ENCODE measurements around the gene GRID2. TPM values are rescaled to one million over a fixed set of nuclear protein-coding genes. Genes with fewer than 3 reads are reported as not detected.

Gene GRID2
- total and polyA plus RNA-seq, 4 donors = under 0.01 to 0.02 TPM; not detected in 2

DNA sequence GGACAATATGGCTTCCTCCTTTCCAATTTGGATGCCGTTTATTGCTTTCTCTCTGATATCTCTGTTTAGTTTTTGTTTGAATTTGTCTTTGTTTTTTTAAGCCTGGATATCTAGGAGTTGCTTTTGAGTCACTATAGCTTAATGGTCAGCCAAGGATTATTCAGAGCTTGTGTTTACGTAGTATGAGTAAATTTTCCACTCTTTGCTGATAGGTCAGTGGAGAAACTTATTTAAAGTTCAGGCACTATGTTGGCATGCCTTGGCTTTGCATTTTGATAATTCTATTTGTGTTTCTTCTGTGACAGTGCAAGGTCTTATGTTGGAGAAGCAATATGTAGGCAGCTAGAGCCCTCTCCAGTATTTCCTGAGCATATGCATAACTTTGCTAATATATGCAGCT, 315.2 kb downstream of the GRID2 start:
- DNase-seq (ENCODE audit: low spot score) = no peak
- Histone ChIP-seq H3K27me3 (ENCODE audit: control insufficient read depth in 4 of 4, insufficient read depth in 4 of 4, low read length in 3 of 4) (no peaks in the 10 kb centered on the region), H3K4me1 (ENCODE audit: control insufficient read depth in 4 of 4, insufficient read depth in 4 of 4, low read length in 3 of 4) (no peaks in the 10 kb centered on the region), H3K9me3 (ENCODE audit: control insufficient read depth in 4 of 4, low read length in 3 of 4) (no peaks in the 10 kb centered on the region), H3K9ac (ENCODE audit: low read depth in 1 of 2, low read length in 2 of 2) (no peak overlapping the region), H3K4me3 (ENCODE audit: low read depth in 1 of 3, low read length in 3 of 3) (no peak overlapping the region), H3K27ac (ENCODE audit: low read depth in 1 of 2, low read length in 2 of 2) (no peak overlapping the region), H3K36me3 (ENCODE audit: control insufficient read depth in 4 of 4, insufficient read depth in 3 of 4, low read depth in 1 of 4, low read length in 3 of 4) (no peaks in the 10 kb centered on the region)
- no peak for TF ChIP-seq RXRA (IDR thresholded peaks at IDR 0.05)
- no peak for TF ChIP-seq EGR1 (IDR thresholded peaks at IDR 0.05; ENCODE audit: low read depth in 2 of 2)
- no peak for TF ChIP-seq JUND (IDR thresholded peaks at IDR 0.05)
- TF ChIP-seq, protein P1, sequence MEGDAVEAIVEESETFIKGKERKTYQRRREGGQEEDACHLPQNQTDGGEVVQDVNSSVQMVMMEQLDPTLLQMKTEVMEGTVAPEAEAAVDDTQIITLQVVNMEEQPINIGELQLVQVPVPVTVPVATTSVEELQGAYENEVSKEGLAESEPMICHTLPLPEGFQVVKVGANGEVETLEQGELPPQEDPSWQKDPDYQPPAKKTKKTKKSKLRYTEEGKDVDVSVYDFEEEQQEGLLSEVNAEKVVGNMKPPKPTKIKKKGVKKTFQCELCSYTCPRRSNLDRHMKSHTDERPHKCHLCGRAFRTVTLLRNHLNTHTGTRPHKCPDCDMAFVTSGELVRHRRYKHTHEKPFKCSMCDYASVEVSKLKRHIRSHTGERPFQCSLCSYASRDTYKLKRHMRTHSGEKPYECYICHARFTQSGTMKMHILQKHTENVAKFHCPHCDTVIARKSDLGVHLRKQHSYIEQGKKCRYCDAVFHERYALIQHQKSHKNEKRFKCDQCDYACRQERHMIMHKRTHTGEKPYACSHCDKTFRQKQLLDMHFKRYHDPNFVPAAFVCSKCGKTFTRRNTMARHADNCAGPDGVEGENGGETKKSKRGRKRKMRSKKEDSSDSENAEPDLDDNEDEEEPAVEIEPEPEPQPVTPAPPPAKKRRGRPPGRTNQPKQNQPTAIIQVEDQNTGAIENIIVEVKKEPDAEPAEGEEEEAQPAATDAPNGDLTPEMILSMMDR (IDR thresholded peaks at IDR 0.05; ENCODE audit: low read depth, low read length, missing input control) = no peak
- TF ChIP-seq RAD21 (IDR thresholded peaks at IDR 0.05) = no peak
- no peak for TF ChIP-seq FOXA2 (IDR thresholded peaks at IDR 0.05)
- TF ChIP-seq HNF4G (IDR thresholded peaks at IDR 0.05) = no peak
- TF ChIP-seq NR2F2 (IDR thresholded peaks at IDR 0.05) = no peak
- TF ChIP-seq, protein P2, sequence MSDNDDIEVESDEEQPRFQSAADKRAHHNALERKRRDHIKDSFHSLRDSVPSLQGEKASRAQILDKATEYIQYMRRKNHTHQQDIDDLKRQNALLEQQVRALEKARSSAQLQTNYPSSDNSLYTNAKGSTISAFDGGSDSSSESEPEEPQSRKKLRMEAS (IDR thresholded peaks at IDR 0.05) = no peak
- TF ChIP-seq GABPA (IDR thresholded peaks at IDR 0.05 in 1 of 2, conservative IDR thresholded peaks at IDR 0.05 in 1 of 2) = no peak
- TF ChIP-seq, protein P3, sequence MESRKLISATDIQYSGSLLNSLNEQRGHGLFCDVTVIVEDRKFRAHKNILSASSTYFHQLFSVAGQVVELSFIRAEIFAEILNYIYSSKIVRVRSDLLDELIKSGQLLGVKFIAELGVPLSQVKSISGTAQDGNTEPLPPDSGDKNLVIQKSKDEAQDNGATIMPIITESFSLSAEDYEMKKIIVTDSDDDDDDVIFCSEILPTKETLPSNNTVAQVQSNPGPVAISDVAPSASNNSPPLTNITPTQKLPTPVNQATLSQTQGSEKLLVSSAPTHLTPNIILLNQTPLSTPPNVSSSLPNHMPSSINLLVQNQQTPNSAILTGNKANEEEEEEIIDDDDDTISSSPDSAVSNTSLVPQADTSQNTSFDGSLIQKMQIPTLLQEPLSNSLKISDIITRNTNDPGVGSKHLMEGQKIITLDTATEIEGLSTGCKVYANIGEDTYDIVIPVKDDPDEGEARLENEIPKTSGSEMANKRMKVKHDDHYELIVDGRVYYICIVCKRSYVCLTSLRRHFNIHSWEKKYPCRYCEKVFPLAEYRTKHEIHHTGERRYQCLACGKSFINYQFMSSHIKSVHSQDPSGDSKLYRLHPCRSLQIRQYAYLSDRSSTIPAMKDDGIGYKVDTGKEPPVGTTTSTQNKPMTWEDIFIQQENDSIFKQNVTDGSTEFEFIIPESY (IDR thresholded peaks at IDR 0.05) = no peak
- TF ChIP-seq, protein P4, sequence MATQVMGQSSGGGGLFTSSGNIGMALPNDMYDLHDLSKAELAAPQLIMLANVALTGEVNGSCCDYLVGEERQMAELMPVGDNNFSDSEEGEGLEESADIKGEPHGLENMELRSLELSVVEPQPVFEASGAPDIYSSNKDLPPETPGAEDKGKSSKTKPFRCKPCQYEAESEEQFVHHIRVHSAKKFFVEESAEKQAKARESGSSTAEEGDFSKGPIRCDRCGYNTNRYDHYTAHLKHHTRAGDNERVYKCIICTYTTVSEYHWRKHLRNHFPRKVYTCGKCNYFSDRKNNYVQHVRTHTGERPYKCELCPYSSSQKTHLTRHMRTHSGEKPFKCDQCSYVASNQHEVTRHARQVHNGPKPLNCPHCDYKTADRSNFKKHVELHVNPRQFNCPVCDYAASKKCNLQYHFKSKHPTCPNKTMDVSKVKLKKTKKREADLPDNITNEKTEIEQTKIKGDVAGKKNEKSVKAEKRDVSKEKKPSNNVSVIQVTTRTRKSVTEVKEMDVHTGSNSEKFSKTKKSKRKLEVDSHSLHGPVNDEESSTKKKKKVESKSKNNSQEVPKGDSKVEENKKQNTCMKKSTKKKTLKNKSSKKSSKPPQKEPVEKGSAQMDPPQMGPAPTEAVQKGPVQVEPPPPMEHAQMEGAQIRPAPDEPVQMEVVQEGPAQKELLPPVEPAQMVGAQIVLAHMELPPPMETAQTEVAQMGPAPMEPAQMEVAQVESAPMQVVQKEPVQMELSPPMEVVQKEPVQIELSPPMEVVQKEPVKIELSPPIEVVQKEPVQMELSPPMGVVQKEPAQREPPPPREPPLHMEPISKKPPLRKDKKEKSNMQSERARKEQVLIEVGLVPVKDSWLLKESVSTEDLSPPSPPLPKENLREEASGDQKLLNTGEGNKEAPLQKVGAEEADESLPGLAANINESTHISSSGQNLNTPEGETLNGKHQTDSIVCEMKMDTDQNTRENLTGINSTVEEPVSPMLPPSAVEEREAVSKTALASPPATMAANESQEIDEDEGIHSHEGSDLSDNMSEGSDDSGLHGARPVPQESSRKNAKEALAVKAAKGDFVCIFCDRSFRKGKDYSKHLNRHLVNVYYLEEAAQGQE (IDR thresholded peaks at IDR 0.05) = no peak
- no peak for TF ChIP-seq SP1 (IDR thresholded peaks at IDR 0.05)
- TF ChIP-seq HNF4A (conservative IDR thresholded peaks at IDR 0.05) = no peak
- TF ChIP-seq, protein P5, sequence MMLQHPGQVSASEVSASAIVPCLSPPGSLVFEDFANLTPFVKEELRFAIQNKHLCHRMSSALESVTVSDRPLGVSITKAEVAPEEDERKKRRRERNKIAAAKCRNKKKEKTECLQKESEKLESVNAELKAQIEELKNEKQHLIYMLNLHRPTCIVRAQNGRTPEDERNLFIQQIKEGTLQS (IDR thresholded peaks at IDR 0.05) = no peak
- no peak for TF ChIP-seq YY1 (IDR thresholded peaks at IDR 0.05)
- 51% methylated on average over 2 of the region's 2 CpGs for WGBS

DNA sequence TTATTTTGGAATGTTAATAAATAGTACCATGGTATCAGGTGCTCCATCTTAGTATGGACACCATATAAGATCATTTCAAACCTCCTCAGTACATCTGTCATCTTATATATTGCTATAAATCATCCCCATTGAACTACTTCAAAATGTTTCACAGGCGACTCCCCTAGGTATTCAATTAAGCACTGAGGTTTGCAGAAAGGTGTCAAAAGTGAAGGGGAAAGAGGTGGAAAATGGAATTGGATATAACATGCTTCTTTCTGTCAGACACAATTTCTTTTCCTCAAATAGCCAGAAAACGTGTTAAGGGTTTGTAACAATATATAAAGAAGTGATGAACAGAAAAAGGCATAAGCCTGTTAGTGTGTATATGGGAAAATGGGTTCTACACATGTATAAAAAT, 325.5 kb downstream of the GRID2 start:
- H3K27ac ChIP-seq (ENCODE audit: low read depth in 1 of 2, low read length in 2 of 2) = no peak overlapping the region
- WGBS = 61% methylated on average over 2 of the region's 2 CpGs
- TF ChIP-seq JUND (IDR thresholded peaks at IDR 0.05) = no peak
- TF ChIP-seq, protein P2 (IDR thresholded peaks at IDR 0.05) = no peak
- TF ChIP-seq HNF4G (IDR thresholded peaks at IDR 0.05) = no peak
- TF ChIP-seq TAF1 (conservative IDR thresholded peaks at IDR 0.05) = no peak
- no peak for TF ChIP-seq SP1 (IDR thresholded peaks at IDR 0.05)
- TF ChIP-seq HNF4A (conservative IDR thresholded peaks at IDR 0.05) = no peak
- no peak for TF ChIP-seq YY1 (IDR thresholded peaks at IDR 0.05)
- no peak for TF ChIP-seq RXRA (IDR thresholded peaks at IDR 0.05)
- TF ChIP-seq GABPA (IDR thresholded peaks at IDR 0.05 in 1 of 2, conservative IDR thresholded peaks at IDR 0.05 in 1 of 2) = no peak
- TF ChIP-seq EGR1 (IDR thresholded peaks at IDR 0.05; ENCODE audit: low read depth in 2 of 2) = no peak
- TF ChIP-seq FOXA2 (IDR thresholded peaks at IDR 0.05) = no peak
- TF ChIP-seq, protein P4 (IDR thresholded peaks at IDR 0.05) = no peak
- TF ChIP-seq, protein P5 (IDR thresholded peaks at IDR 0.05) = no peak

More for the DNA sequence above, 325.5 kb downstream of the GRID2 start:
- Histone ChIP-seq H3K4me3 (ENCODE audit: low read depth in 1 of 3, low read length in 3 of 3) (no peak overlapping the region), H3K9ac (ENCODE audit: low read depth in 1 of 2, low read length in 2 of 2) (no peak overlapping the region), H3K36me3 (ENCODE audit: control insufficient read depth in 4 of 4, insufficient read depth in 3 of 4, low read depth in 1 of 4, low read length in 3 of 4) (no peaks in the 10 kb centered on the region), H3K27me3 (ENCODE audit: control insufficient read depth in 4 of 4, insufficient read depth in 4 of 4, low read length in 3 of 4) (peaks cover 0 to 3% (median 0%) of the 10 kb centered on the region in 4 donors), H3K4me1 (ENCODE audit: control insufficient read depth in 4 of 4, insufficient read depth in 4 of 4, low read length in 3 of 4) (no peaks in the 10 kb centered on the region), H3K9me3 (ENCODE audit: control insufficient read depth in 4 of 4, low read length in 3 of 4) (peaks cover 0 to 5% (median 0%) of the 10 kb centered on the region in 4 donors)
- no peak for DNase-seq (ENCODE audit: low spot score)

Measured in liver (tissue), 9 donors.